HG03139 (cell line): ENCODE measurements around the gene ZNF804A.

Source experiments
- ATAC-seq: cut with Tn5 transposase; IDR thresholded peaks from one replicate; pipeline ENCODE4 v1.9.1; 2021; ENCODE audit not compliant: unreplicated experiment

Gene ZNF804A

DNA sequence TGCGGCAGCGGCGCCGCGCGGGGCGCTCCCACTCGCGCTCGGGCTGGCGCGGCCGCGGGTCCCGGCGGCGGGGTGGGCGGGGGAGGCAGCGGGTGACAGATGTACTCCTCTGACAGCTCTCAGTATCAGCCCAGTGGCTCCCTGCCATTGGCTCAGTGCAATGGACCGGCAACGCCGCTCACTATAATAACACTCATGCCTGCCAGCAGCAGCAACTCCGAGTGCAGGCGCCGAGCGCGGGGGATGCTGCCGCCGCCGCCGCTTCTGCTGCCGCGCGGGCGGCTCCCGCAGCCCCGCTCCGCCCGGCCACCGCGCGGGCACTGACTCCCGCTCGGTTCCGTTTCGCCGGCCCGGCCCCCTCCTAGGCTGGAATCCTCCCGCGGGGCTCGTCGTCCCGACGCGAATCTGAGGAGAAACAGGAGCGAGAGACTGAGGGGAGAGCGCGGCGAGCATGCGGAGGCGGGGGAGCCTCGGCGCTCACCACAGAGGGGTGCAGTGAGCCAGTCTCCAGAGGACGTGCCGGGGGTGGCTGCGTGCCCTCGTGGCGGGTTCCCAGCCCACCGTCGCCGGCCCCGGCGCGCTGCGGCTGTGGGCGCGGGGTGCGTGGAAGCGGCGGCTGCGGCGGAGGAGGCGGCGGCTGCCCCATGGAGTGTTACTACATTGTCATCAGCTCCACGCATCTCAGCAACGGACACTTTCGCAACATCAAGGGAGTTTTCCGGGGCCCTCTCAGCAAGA is at the start of gene ZNF804A:
Gene ZNF804A (plus strand): TSS at position 214 of the 738 bp plus-strand sequence. CDS start 431 bp downstream, at position 645.
- ATAC-seq, result peak; percentile 86

DNA sequence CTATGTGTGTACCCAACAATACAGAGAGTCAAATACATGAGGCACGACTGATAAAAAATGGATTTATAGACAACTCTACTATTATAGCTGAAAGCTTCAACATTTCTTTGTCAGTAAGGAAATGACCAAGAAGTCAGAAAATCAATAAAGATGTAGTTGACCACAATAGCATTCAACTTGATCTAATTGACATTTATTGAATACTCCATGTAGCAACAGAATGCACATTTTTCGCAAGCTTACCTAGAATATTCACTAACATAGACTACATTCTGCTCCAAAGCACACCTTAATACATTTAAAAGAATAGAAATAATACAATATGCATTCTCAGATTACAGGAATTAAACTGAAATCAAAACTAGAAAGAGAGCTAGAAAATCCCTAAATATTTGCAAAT is 49.2 kb upstream of the ZNF804A start:
- ATAC-seq, result no peak

DNA sequence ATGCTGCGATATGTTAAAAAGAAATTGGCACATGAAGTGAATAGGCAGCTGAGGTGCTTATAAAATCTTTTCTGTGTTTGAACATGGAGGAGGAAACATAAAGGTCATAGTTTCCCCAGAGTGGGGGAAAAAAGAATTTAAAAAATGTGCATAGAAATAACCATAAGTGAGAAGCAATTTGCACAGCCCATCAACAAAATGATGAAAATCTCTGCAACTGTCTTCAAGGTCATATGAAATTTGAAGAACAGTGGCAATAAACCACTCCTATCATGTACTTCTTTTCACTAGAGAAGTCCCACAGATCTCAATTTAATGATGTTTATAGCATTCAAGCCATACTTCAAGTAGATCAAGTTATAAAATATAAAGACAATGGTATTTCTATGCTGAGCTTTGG is 46.7 kb upstream of the ZNF804A start:
- ATAC-seq, result no peak

DNA sequence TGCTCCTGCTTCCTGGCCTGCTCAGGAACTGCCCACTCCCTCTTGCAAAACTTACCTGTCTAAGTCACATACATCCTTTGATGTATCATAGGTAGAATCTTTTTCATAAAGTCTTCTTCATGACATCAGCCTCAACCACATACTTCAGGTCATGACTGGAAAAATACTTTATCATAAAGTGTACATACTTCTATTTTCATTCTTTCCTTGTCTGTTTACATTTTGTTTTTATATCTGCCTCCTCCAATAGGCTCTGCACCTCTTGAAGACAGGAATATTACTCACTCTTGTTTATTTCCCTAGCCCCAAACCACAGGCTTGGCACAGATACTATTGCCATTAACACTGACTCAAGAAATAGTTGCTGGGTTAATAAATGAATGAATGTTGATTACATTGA is 43.6 kb upstream of the ZNF804A start:
- no peak for ATAC-seq

DNA sequence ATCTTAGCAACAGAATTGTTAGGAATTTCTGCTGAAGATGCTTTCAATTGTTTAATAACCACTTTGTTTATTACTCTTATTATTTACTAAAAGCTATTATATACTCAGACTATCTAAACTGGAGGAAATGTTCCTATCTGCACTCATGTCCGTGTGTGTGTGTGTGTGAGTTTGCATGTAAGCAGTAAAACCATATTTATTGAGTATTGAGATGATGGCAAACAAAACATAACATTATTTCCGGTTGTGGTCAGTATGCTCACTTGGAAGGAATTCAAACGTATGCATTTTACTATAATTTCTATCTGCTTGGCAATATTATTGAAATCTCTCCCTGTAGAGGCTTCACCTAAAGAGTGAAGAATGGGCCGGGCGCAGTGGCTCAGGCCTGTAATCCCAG is 43.0 kb upstream of the ZNF804A start:
- ATAC-seq, result no peak

DNA sequence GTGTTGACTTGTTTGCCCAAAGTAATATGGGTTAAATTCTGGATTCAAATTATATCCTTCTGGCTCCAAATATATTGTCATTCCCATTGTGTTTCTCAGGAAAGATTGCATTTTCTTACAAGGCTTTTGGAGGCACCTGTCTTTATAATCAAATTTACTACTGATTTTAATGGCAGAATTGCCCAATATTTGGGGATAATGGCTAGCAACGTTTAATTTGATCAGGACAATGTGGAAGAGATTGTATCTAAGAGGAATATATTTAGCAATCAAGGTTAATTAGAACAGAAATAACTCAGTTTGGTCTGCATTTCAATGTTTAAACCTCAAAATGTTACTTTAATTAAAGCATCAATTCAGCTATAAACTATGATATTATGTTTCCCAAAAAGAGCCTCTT is 41.7 kb upstream of the ZNF804A start:
- ATAC-seq, result no peak

DNA sequence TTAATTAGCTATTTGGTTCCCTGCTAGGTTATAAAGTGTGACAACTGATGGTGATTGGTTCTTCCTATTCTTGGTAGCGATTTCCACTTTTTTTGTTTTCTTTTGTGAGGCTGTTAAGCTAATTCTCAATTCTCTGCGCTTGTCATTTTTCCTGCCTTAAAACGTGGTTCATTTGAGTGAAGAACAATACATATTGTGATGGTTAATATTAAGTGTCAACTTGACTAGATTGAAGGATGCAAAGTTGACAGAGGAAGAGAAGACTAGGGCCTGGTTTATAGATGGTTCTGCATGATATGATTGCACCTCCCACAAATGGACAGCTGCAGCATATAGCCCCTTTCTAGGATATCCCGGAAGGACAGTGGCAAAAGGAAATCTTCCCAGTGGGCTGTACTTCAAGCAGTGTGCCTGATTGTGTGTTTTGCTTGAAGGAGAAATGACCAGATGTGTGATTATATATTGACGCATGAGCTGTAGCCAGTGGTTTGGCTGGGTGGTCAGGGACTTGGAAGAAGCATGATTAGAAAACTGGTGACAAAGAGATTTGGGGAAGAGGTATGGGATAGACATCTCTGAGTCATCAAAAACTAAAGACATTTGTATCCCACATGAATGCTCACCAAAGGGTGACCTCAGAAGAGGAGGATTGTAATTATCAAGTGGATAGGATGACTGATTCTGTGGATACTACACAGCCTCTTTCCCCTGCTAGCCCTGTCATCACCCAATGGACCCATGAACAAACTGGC is 39.4 kb upstream of the ZNF804A start:
- no peak for ATAC-seq

DNA sequence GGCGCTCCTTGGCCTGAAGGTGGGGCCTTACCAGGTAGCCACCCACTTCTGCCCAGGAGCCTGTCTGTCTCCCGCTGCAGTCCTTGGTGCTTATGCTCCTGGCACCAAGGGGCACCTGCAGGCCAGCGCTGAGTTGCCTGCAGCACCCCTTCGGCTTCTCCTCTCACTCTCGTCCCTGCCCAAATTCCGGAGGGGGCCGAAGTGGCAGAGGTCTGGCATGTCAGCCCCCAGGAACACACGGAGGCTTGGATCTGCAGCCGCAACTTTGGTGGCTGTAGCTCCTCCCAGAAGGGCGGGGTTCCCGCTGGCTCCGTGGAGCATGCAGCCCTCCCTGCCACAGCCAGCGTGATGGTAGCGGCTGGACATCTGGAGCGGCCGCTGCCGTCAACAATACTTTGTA is 37.7 kb upstream of the ZNF804A start:
- no peak for ATAC-seq

DNA sequence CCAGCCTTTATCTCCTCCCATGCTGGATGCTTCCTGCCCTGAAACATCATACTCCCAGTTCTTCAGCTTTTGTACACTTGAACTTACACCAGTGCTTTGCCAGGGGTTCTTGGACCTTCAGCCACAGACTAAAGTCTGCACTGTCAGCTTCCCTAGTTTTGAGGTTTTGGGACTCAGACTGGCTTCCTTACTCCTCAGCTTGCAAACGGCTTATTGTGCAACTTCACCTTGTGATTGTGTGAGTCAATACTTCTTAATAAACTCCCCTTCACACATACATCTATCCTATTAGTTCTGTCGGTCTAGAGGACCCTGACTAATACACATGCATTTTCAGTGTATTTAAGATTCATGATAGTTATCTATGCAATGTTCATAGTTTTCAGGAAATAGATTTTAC is 35.8 kb upstream of the ZNF804A start:
- no peak for ATAC-seq

DNA sequence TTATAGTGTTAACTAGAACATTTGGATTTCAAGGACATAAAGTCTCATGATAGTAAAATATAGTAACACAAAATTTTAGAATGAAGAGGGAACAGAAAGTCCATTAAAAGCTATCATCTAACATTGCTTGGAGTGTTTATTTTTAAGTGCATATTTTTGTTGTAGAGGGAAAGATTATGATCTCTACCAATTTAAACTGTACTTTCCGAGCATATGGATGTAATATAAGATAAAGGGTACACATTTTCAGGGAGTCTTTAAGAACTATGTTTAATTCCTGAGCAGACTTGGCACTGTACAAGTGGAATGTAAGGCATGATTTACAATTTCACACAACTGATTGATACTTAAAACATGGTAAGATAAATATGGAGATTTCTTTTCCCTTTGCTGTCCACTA is 34.2 kb upstream of the ZNF804A start:
- ATAC-seq, result no peak

DNA sequence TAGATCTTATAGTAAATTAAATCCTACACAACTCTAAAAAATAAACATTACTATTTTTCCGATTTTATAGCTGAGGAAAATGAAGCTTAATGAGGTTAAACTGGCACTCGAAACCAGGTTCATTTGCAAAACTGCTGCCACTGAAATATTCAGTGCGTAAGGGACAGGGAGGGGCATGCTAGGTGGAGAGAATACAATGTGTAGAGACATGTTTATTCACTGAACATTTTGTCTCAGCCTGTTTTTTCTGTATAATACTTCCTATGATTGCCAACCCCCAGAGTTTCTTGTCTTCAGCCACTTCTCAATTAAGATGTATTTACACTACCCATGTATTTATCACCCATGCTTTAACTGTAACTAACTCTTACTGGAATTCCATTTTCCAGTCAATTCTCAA is 31.6 kb upstream of the ZNF804A start:
- no peak for ATAC-seq

DNA sequence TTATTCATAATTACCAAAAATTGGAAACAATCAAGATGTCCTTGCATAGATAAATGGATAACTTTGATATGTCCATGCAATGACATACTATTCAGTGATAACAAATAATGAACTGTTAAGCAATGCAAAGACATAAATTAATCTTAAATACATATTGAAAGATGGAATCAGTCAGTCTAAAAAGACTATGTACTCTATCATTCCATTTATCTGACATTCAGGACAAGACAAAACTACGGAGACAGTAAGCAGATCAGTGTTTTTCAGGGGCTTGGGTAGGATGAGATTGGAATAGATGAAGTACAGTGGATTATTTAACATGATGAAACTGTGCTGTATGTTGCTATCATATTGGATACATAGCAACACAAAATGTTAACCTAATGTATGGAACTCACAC is 21.3 kb upstream of the ZNF804A start:
- ATAC-seq, result no peak

DNA sequence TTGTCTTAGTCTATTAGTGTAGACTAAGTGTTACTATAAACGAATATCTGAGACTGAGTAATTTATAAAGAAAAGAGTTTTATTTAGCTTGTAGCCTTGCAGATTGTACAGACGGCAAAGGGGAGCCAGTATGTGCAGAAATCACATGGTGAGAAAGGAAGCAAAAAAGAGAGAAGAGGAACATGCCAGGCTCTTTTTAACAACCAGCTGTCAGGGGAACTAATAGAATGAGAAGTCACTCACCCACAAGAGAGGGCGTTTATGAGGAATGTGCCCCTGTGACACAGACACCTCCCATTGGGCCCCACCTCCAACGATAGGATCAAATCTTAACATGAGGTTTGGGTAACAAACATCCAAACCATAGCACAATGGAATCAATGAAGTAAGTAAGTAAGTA is 20.6 kb upstream of the ZNF804A start:
- no peak for ATAC-seq

DNA sequence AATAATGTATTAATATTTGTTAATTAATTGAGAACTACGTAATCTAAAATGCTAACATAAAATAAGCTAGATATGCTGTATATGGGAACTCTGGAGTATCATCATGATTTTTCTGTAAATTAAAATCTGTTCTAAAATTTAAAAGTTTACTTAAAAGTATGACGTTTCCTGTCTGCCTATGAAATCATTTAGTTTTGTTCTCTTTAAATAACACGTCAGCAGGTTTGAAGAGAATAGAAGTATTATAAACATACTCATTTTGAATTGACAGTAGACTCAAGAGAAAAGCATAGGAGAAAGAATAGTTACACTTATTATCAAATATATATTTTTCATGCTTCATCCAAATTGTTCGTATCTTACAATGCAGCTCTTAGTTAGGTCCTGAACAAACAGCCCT is 19.1 kb upstream of the ZNF804A start:
- no peak for ATAC-seq

DNA sequence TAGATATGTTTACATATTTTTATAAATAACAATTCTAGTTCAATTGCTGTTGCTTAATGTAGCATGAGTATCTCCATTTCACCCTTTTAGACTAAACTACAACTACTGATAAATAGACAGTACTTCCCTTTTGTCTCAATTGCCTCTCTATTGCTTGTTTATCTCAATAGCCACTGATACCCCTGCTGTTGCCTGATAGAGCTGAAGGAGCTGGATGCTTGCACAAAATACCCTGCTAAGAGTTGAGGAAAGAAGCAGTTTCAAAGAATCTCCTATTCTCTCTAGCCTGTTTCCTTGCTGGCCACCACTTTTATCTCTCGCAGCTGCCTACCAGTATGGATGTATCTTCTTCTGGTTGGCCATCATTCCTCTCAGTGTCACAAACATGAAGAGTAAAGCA is 16.9 kb upstream of the ZNF804A start:
- ATAC-seq, result no peak

DNA sequence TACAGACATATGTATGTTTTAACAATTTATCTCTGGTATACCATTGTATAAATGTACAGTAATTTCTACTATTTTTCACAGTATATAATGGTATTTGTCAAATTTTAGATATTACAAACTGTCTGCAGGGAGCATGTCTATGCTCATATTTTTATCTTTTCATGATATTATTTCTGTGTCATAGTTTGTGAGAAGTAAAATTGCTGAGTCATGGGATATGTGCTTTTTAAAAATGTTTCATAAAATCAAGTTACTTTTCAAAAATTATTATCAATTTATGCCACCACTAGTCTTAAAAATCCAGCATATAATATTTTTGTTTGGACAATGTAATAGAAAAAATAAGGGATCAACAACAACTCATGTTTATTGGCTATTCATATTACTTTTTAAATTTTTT is 9.1 kb upstream of the ZNF804A start:
- ATAC-seq, result no peak

DNA sequence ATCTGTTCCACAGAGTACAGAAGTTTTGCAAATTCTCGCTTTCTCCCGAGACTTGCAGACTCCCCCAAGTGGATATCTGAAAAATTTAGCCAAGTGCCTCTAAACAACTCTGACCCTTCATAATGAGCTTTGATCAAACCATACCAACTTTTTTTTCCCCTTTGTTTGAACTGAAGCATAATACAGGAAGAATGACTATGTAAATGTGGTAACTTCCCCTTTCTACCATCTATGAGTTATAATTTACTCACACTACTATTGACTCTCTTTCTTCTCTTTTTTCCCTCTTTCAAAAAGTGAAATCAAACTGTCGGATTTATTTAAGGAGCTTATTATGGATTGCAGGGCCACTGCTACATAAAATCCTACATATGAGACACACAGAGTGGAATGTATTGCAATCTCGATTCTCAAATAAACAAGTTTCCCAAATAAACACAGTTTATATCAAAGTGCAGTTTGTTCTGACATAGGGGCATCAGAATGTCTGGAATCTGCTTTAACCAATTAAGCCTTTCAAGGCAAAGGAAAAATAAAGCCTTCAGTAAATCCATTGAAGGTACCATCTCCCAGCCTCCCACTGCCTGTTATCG is 1.4 kb upstream of the ZNF804A start:
- no peak for ATAC-seq

DNA sequence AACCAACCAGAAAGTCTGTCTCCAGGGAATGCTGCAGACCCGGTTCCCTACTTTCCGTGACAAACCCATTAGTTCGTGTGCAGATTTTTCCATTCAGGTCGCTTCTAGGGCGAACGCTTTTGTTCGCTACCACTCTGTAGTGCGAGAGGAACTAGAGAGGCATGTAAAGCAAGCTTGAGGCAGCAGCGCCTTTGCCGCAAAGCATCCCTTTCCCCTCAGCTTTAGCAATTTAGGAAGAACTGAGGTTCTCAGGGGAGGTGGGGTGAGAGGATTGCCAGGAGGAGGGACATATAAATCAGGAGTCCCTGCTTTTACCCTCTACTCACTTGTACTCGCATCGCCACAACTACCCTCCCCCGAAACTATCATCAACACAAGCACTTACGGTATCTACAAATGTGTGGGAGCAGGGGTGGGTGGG is 748 bp upstream of the ZNF804A start:
- no peak for ATAC-seq

DNA sequence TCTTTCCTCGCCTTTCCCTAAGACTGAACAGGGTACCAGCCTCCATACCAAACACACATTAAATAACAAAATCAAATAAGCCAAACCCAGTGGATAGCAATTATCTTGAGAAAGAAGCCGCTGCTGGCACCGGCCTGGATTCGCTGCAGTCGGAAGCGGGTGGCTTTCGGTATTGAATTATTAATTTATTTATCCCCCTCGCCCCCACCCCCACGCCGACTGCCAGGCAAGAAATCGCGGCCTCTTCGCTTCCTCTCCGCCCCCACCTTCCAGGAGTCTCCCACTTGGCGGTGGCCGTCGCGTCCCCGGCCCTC is 370 bp upstream of the ZNF804A start:
- ATAC-seq, result no peak

DNA sequence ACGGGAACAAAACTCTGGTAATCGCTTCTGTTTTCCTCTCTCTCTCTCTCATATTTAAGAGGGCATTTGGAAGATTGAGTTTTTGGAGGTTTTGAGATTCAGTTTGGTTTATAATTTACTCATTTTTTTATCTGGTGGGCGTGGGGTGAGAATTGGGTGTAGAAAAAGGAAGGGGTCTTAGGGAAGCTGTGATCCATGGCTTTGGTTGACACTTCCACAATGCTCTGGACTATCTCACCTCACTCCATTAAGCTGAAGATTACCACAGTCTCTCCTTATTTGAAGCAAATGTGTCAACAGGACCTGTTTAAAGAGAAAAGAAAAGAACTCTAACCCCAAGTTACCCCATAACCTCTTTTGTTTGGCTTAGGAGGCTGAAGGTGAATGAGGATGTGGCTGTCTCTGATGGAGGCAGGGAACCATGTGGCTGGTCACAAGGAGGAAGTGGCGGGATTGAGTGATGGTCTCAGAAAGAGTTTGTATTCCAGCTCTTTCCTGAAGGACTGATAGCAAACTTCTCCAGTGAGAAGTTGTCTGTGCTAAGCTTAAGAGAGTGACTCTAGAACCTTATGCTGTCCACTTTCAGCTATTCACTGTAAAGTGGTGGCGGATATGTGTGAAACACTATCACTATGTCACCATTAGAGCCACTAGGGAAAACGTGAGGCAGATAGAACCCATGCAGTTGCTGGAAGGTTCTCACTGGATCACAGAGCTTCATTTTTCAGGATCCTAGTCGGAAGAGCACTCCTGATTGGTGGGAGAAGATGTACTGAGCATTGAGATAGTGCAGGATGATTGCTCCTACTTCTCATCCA is 934 bp downstream of the ZNF804A start:
- ATAC-seq, result no peak

DNA sequence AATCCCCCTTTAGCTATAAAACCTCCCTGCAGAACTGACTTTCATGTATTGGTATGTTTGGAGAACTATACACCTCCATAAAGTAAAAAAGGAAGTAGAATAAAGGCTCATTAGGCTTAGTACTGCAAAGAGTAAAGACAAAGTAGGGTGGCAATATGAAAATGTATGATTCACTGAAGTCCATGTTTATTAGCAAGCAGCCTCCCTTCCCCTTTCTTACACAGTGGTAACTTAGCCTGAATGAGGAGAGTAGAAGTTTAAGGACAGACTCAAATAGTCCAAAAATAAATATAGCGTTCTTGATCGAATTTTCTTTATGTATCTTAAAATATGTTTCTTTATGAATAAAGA is 1.5 kb downstream of the ZNF804A start:
- no peak for ATAC-seq

DNA sequence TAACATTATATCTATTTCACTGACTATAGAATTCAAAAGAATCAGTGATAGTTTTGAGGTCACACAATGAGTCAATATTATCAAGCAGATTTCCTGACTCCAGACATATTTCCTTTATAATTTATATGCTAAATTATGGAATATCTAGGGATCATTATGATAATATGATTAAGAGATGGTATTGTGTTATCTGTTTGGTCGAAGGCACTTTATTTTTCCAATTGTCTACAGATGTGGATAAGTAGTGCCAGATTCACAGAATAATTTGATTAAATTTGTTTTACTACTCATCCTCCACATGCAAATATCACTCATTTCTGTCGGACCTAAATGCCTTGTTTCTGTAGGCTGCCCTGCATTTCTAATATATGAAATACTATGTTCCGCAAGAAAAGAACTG is 4.4 kb downstream of the ZNF804A start:
- ATAC-seq, result no peak
